ENCODE data around the gene EPAS1. TPM values are rescaled to one million over a fixed set of nuclear protein-coding genes. Genes with fewer than 3 reads are reported as not detected.

The EPAS1 gene
- total RNA-seq, 1 donor from 2014 or later, result 5.1 TPM

DNA sequence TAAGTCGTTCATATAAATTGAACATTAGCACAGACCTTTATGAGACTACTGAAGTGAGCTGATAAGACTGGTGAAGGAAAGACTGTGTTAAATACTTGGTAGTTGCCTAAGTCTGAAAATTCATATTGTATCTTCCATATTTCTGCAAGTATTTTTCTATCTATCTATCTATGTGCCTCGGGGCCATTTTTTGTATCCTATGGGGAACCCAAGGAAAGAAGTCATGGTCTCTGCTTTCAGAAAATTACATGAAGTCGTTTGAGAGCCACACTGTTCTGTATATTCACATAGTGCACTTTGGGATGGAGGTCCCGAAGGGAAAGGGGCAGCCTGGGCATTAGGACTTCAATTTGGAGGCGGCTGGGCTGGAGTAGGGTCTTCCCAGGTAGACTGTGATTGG is 89.6 kb downstream of the EPAS1 start:
- TF ChIP-seq, protein P1, sequence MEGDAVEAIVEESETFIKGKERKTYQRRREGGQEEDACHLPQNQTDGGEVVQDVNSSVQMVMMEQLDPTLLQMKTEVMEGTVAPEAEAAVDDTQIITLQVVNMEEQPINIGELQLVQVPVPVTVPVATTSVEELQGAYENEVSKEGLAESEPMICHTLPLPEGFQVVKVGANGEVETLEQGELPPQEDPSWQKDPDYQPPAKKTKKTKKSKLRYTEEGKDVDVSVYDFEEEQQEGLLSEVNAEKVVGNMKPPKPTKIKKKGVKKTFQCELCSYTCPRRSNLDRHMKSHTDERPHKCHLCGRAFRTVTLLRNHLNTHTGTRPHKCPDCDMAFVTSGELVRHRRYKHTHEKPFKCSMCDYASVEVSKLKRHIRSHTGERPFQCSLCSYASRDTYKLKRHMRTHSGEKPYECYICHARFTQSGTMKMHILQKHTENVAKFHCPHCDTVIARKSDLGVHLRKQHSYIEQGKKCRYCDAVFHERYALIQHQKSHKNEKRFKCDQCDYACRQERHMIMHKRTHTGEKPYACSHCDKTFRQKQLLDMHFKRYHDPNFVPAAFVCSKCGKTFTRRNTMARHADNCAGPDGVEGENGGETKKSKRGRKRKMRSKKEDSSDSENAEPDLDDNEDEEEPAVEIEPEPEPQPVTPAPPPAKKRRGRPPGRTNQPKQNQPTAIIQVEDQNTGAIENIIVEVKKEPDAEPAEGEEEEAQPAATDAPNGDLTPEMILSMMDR (IDR thresholded peaks at IDR 0.05; ENCODE audit: unreplicated experiment), result no peak
- DNase-seq (ENCODE audit: low spot score, unreplicated experiment), result no peak
- Mint-ChIP-seq H3K4me3 (ENCODE audit: low read depth) (no peak overlapping the region), H3K27ac (no peak overlapping the region), H3K27me3 (peaks cover 11% of the 10 kb centered on the region), H3K4me1 (ENCODE audit: low read depth) (no peaks in the 10 kb centered on the region), H3K9me3 (ENCODE audit: low read depth) (no peaks in the 10 kb centered on the region), H3K36me3 (ENCODE audit: insufficient read depth) (no peaks in the 10 kb centered on the region)

DNA sequence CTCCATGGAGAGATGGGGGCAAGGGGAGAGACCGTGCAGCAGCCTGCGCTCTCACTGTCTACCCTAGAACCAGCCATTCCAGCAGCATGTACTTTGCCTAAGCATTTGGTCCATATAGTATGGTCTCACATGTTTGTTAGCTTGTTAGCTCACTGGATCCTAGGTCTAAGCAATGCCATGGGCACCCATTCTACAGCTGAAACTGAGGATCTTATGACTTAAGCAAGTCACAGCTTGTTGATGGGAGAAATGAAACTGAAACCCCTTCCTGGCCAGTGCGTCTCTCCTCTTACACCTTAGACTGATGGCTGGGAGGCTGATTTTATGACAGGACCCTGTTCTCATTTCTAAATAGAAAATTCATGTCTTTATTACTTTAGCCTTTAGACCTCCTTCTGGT is 90.1 kb downstream of the EPAS1 start:
- Mint-ChIP-seq H3K27me3 (peaks cover 11% of the 10 kb centered on the region), H3K27ac (no peak overlapping the region), H3K9me3 (ENCODE audit: low read depth) (no peaks in the 10 kb centered on the region), H3K4me1 (ENCODE audit: low read depth) (no peaks in the 10 kb centered on the region), H3K36me3 (ENCODE audit: insufficient read depth) (no peaks in the 10 kb centered on the region), H3K4me3 (ENCODE audit: low read depth) (no peak overlapping the region)
- DNase-seq (ENCODE audit: low spot score, unreplicated experiment), result no peak
- TF ChIP-seq, protein P1 (IDR thresholded peaks at IDR 0.05; ENCODE audit: unreplicated experiment), result no peak

DNA sequence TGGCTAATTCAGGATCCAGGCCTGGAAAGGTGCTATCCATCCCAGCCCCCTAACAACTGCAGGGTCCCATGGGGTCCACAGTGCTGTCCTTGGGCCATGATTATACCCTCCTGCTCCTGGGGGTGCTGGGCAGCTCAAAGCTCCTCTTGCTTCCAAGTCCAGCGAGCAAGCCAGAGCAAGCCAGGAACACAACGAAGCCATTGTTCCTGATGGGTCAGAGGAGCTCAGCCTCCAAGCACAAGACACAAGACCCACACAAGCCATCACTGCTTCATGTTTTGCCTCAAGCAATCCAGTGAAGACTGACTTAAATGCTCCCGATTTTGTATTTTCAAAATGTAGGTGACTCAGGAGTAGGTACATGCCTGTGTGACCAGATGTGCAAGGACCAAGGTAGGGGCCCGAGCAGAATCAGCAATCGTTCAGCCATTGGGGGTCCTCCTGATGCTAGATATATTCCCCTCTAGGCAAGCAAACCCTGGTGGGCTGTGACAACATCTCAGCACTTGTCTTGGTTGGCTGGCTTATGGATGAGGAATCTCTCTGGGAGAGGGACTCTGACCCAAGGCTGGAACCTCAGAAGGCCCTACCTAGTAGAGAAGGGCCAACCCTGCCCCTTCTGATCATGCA is 90.8 kb downstream of the EPAS1 start:
- Mint-ChIP-seq H3K9me3 (ENCODE audit: low read depth) (no peaks in the 10 kb centered on the region), H3K27me3 (peaks cover 13% of the 10 kb centered on the region), H3K4me1 (ENCODE audit: low read depth) (no peaks in the 10 kb centered on the region), H3K36me3 (ENCODE audit: insufficient read depth) (no peaks in the 10 kb centered on the region), H3K4me3 (ENCODE audit: low read depth) (no peak overlapping the region), H3K27ac (no peak overlapping the region)
- TF ChIP-seq, protein P1 (IDR thresholded peaks at IDR 0.05; ENCODE audit: unreplicated experiment), result no peak
- no peak for DNase-seq (ENCODE audit: low spot score, unreplicated experiment)

DNA sequence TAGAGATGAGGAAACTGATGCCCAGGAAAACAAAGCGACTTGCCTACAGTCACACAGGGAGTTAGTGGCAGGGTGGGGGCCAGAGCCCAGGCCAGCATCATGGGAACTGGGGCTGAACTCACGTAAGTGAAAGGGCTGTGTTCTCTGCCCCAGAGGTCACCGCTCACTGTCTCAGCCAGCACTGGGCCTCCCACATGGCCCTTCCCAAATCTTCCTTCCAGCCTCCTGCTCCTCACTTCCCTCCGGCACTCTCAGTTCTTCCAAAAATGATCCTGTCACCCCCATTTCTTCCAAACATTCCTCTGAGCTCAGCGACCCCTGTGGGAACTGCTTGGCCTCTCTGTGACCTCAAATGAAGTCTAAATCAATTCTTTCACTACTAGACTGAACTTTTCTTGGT is 91.7 kb downstream of the EPAS1 start:
- H3K27me3 Mint-ChIP-seq, result peaks cover 10% of the 10 kb centered on the region
- TF ChIP-seq, protein P1 (IDR thresholded peaks at IDR 0.05; ENCODE audit: unreplicated experiment), result no peak
- no peak for DNase-seq (ENCODE audit: low spot score, unreplicated experiment)
- no peaks in the 10 kb centered on the region for H3K9me3 Mint-ChIP-seq (ENCODE audit: low read depth)
- no peaks in the 10 kb centered on the region for H3K4me1 Mint-ChIP-seq (ENCODE audit: low read depth)
- H3K4me3 Mint-ChIP-seq (ENCODE audit: low read depth), result no peak overlapping the region
- no peaks in the 10 kb centered on the region for H3K36me3 Mint-ChIP-seq (ENCODE audit: insufficient read depth)
- no peak overlapping the region for H3K27ac Mint-ChIP-seq

DNA sequence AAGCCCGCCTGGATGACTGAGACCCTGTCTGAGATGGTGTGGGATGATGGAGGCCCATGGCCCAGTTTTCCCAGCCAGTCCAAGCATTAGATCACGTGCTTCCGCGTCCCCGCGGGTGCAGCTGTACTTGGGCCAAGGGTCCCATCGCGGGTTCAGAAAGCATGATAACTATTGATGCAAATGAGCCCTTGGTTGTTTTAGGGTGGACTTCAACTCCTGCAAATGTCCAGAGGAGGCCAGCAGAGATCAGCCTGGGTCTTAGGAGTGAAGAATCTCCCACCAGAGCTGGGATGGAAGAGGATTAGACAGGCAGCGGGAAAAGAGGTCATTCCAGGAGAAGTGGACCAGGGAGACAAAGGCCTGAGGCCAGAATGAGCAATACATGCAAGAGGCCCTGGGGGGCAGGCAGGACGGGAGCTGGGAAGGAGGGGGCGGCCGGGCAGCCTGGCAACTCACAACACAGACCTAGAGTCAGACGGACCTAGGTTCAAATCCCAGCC is 92.3 kb downstream of the EPAS1 start:
- Mint-ChIP-seq H3K27me3 (peaks cover 10% of the 10 kb centered on the region), H3K4me1 (ENCODE audit: low read depth) (no peaks in the 10 kb centered on the region), H3K36me3 (ENCODE audit: insufficient read depth) (no peaks in the 10 kb centered on the region), H3K4me3 (ENCODE audit: low read depth) (no peak overlapping the region), H3K9me3 (ENCODE audit: low read depth) (no peaks in the 10 kb centered on the region), H3K27ac (no peak overlapping the region)
- DNase-seq (ENCODE audit: low spot score, unreplicated experiment), result no peak
- TF ChIP-seq, protein P1 (IDR thresholded peaks at IDR 0.05; ENCODE audit: unreplicated experiment), result no peak
